Activated gamma-delta T cell treated with Interleukin-2 at 50 U/mL for 16 hours (primary cell): Measurements from ENCODE around the gene ZNF335.
"Not testable (repeated sequence)": the region's sequence is repeated elsewhere in the genome, so short reads cannot be mapped to it uniquely, and the experiment has no call there.

Experiments
- DNase-seq: peaks from one replicate; pipeline ENCODE4 v3.0.0-alpha.2; 2020

The ZNF335 gene

DNA sequence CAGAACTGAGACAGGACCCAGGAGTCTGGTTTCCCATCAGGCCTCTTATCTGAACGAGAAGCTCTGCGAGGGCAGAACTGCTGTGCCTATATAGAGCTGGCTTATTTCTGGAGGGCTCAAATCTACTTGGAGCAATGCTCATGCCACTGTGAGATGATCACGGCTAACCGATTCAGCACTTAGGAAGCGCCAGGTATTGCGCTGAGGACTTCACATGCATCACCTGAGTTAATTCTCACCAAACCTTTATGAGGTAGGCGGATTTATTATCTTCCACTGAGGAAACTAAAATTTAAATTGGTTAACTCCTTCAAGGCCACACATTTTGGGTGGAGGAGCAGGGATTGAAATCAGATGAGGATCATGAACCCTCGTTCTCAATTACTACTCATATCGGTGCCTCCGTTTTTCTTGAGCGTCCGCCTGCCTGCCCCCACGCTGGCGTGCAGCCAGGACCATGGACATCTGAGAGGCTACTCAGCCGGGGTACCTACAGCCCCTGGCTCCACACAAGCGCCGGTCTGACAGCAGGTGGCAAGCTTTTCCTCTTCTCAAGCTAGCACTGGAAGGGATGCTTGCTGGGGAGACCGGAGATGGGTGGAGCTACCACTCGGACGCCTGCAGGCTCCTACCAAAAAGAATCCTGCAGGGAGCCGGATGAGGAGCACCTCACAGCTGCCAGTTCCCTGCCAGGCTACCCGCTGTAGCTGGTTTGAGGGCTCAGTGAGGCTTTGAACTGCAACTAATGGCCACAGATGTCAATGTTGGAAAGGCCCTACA lies 38.5 kb downstream of the ZNF335 start:
- peak; percentile 46 for DNase-seq

DNA sequence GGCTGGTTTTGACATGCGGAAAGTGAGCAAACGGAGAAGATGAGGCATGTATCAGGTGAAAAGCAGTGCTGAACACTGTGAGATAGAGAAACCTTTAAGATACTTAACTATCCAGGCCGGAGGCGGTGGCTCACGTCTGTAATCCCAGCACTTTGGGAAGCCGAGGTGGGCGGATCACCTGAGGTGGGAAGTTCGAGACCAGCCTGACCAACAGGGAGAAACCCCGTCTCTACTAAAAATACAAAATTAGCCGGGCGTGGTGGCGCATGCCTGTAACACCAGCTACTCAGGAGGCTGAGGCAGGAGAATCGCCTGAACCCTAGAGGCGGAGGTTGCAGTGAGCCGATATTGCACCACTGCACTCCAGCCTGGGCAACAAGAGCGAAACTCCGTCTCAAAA lies 40.3 kb downstream of the ZNF335 start:
- DNase-seq: not testable (repeated sequence)

- no peak for DNase-seq
These were observed 44.7 kb downstream of the ZNF335 start for GRCh38 chr20:45927071-45927878.

DNA sequence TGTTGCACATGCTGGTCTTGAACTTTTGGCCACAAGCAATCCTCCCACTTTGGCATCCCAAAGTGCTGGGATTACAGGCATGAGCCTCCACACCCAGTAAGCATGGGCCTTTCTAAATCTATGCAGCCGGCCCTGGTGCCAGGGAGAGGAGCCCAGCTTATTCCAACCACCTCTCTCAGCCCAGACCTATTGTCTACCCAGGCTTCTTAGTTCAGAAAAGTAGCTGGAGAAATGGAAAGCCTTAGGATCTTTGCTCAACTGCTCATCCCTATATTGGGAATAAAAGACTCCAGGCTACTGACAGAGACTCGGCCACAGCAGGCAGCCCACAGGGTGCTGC lies 45.3 kb downstream of the ZNF335 start:
- no peak for DNase-seq

GRCh38 chr20:45925821-45926506 lies 46.0 kb downstream of the ZNF335 start:
- DNase-seq: no peak

DNA sequence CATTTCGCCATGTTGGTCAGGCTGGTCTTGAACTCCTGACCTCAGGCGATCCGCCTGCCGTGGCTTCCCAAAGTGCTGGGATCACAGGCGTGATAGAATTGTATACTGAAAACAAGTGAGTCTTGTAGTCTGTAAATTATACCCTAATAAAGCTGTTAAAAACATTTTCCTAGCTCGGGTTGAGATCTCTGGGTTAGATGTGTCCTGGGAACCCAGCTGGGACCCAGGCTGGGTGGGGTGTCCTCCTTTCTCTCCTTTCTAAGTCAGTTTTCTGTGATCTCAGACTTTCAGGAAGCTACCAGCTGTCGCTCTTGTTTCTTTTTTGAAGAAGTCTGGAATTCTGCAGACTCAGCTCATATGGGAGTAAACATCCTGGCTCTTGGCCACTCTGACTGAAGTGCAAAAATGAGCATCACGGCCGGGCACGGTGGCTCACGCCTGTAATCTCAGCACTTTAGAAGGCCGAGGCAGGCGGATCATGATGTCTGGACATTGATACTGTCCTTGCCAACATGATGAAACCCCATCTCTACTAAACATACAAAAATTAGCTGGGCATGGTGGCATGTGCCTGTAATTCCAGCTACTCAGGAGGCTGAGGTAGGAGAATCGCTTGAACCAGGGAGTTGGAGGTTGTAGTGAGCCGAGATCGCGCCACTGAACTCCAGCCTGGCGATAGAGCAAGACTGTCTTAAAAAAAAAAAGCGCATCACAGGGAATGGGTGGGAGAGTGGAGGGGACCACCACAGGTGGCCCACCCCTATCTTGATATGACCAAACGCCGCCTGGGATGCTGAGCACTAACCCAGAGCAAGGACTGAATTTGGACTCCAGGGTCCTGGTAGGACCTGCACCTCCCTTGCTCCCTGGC lies 47.4 kb downstream of the ZNF335 start:
- DNase-seq: no peak

- DNase-seq: no peak
These were observed 50.4 kb downstream of the ZNF335 start for GRCh38 chr20:45921337-45922189.

DNA sequence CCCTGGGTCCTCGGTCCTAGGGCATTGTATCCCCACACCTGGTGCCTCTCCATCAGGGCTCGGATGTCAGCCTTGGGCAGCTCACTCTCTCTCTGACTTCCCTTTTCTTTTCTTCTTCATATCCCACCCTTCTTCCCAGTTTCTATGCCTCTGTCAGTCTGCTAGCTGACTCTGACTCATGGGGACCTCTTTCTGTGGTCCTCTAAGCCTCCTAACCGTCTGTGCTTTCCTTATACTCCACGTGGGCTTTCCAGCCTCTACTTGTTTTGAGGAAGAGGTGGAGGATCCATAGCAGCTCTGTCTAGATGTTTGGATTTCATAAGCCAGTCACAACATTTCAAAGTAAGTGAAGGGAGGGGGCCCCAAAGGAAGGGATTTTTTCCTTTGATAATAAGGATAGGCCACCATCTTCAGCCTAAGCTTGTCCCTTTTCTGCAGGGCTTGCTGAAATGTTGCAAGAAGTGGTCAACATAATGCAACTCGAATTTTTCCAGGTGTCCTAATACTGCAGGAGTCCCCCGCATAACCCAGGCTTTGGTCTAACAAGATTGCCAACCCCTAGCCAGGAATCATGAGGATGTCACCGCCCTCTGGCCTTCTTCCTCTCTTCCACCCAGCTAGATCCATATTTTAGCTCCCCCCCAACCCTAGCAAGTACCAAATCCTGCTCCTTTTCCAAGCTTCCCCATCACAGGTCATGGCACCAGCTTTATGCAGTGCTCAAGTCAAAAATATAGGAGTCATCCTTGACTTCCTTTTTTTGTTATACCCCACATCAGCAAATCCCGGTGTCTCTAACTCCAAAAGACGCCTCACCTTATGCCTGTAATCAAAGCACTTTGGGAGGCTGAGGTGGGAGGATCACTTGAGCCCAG lies 51.3 kb downstream of the ZNF335 start:
- no peak for DNase-seq

GRCh38 chr20:45919542-45920399 lies 52.2 kb downstream of the ZNF335 start:
- DNase-seq: no peak

DNA sequence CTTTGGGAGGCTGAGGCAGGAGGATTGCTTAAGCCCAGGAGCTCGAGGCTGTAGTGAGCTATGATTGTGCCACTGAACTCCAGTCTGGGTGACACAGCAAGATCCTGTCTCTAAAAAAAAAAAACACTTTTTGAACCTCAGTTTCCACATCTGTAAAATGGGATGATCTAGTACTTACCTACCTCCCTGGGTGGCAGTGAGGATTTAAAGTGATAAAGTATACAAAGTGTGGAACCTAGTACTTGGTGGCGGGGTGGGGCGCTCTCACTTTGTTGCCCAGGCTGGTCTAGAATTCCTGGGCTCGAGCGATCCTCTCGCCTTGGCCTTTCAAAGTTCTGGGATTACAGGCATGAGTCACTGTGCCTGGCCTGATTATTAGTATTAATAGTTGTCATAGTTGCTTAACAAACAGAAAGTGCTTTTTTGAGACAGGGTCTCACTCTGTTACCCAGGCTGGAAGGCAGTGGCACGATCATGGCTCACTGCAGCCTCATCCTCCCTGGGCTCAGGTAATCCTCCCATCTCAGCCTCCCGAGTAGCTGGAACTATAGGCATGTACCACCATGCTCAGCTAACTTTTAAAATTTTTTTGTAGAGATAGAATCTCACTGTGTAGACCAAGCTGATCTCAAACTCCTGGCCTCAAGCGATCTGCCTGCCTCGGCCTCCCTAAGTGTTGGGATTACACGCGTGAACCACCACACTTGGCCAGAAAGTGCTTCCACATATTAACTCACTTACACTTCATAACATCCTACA lies 53.0 kb downstream of the ZNF335 start:
- no peak for DNase-seq

DNA sequence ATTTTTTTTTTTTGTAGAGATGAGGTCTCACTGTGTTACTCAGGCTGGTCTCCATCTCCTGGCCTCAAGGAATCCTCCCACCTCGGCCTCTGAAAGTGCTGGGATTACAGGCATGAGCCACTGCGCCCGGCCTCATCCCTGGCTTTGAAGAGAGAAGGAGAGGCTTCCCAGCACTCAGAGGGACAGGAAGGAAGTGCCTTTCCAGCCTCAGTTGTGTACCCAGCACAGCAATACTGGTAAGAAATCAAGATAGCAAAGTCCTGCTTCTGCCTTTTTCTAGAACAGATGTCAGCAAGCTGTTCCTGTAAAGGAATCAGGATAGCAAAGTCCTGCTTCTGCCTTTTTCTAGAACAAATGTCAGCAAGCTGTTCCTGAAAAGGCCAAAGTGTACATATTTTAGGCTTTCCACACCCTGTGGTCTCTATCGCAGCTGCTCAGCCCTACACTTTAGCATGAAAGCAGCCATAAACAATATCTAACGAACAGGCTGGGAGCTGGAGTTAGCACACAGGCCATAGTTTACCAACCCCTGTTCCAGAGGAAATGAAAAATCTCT lies 53.7 kb downstream of the ZNF335 start:
- no peak for DNase-seq

DNA sequence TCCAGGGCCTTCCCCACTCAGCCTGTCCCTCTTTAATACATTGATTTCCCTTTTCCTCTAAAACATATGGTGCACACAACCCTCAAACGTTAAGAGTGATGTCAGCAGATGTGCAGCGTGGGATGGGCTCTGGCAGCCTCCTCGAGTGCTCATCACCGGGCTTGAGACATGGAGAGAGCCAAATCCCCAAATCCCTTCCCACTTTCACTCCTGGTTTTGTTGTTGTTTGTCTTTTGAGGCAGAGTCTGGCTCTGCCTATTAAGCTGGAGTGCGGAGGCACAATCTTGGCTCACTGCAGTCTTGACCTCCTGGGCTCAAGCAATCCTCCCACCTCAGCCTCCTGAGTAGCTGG lies 54.2 kb downstream of the ZNF335 start:
- no peak for DNase-seq

DNA sequence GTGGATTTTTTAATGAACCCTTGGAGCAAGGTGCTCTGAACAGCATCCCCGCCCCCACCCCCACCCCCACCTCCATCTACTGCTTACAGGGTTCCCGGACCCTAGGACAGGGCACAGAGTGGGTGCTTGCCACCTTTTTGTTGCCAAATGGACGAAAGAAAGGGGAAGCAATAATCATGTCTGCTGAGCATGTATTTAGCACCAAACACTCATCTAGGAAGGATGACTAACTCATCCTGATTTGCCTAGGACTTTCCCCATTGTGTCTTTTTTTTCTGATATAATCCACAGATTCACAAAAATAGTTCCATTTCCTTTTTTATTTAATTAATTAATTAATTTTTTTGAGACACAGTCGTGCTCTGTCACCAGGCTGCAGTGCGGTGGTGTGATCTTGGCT lies 58.9 kb downstream of the ZNF335 start:
- no peak for DNase-seq

DNA sequence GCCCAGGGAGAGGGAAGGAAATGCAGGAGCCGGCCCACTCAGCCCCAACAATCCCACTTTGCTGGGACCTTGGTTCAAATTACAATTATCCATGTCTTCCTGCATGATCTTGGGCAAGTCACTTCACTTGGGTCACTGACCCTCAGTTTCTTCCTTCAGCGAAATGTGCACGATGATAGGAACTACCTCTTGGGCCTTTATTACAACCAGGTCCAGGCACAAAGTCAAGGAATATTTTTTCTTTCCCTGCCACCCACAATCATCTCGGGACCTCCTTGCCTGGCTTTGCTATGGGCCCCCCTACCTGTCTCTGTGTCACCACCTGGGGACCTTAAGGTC lies 59.7 kb downstream of the ZNF335 start:
- no peak for DNase-seq

DNA sequence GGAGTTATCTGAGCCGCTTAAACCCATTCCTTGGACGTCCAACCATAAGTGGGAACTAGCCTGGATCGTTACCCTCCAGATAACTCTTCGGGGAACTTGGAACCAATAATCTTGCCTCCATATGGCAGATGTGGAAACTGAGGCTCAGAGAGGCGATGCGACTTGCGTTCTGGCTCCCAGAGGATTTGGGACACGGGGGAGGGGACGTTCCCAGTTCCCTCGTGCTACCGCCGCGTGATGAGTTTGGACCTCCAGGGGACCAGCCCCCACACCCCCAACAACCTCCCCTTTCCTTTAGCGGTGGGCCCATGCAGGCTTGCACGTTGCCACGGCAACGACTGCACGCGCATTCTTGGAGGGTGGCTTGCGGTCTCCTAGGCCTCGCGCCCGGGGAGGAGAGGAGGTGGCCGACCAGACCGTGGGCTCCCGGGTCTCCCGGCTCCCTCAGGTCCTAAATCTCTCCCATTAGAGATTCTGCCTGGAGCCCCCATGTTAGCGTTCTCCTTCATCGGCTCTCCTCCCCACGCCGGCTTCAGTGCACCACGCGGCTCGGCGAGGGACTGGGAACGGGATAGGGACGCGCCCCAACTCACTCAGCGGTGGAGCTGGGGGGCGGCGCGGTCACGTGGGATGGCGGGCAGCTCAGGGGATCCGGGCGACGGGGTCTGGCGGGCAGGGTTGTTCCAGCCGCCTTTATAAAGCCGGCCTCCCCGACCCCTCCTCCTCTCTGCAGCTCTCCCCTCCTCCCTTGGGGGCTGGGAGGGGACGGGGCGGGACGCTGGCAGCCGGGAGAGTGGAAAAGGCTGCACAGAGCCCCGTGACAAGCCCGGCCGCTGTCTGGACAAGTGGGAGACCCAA lies 60.3 kb downstream of the ZNF335 start, which contains the start of gene PLTP:
Gene PLTP (minus strand): TSS at position 670 of the 858 bp plus-strand sequence. CDS start 703 bp downstream, outside the sequence.
- peak; percentile 31 for DNase-seq

DNA sequence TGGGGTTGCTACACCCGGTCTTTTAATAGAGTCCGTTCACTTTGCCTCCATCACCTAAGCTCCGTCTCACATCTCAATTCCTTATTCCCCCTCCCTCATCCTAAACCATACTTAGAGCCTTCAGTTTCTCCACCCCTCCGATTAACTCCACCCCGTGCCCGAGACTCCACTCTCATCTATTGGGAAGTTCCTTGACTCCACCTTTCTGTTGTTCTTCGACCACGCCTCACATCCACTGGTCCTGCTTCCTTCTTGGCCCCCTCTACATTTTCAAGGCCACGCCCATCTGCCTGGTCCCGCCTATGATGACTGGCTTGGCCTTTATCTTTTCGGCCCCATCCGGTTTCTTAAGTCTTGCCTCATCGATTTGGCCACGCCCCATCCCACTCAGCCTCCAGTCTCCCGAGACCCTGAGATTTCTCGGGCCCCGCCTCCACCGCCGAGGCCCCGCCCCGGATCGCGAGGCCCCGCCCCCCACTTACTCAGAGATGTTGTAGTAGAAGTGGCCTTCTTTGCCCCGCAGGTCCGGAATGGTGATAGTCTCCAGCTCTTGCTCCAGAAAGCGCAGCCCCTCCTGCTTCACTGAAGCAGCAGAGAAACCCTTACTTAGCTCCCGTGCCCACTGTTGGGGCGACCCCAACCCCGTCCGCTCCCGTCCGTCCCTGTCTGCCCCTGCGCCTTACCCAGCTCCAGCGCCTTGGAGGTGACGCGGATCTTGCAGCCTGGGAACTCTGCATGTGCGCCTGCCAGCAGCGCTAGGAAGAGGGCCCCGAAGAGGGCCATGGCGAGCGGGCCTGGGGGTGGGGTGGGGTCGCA lies 61.1 kb downstream of the ZNF335 start:
- DNase-seq: peak; percentile 88
